OCI-LY3 (cell line): ENCODE results near the gene PPP1R14B.

ENCODE experiments used
- H2AFZ ChIP-seq: fragments of 200-600, 300-600 bp; shearing (Covaris generic); 2 replicates; pipeline ENCODE4 v1.6.0; 2014; ENCODE audit warnings: antibody characterized with exemption, low read depth, low read length
- H3K27ac ChIP-seq: fragments of 200-600, 300-600 bp; sonication (generic); 2 replicates; pipeline ENCODE4 v1.5.1; 2014; ENCODE audit warnings: mild to moderate bottlenecking, low read length, moderate library complexity, mixed read lengths
- H3K27me3 ChIP-seq: fragments of 200-600, 300-600 bp; sonication (generic); 2 replicates; pipeline ENCODE4 v1.6.1; 2014; ENCODE audit warnings: low read depth, low read length, mixed read lengths
- H3K36me3 ChIP-seq: fragments of 200-600, 300-600 bp; sonication (generic); replicated peaks from 2 replicates; pipeline ENCODE3; 2014; ENCODE audit warnings: low read depth, low read length, mixed read lengths
- H3K4me1 ChIP-seq: fragments of 300-600, 200-600 bp; sonication (generic); 2 replicates; pipeline ENCODE4 v1.6.1; 2014; ENCODE audit warnings: low read length, mixed read lengths
- H3K4me2 ChIP-seq: fragments of 200-600, 300-600 bp; sonication (generic); 2 replicates; pipeline ENCODE4 v1.6.1; 2014; ENCODE audit warnings: low read length, mixed read lengths
- H3K4me3 ChIP-seq: fragments of 300-600, 200-600 bp; sonication (generic); 2 replicates; pipeline ENCODE4 v1.5.1; 2014; ENCODE audit warnings: antibody characterized with exemption, mild to moderate bottlenecking, low read length, moderate library complexity
- H3K79me2 ChIP-seq: fragments of 300-600, 200-600 bp; shearing (Covaris generic); 2 replicates; pipeline ENCODE4 v1.6.1; 2014; ENCODE audit warnings: mild to moderate bottlenecking, low read length, mixed read lengths
- H3K9ac ChIP-seq: fragments of 300-600, 200-600 bp; shearing (Covaris generic); 2 replicates; pipeline ENCODE4 v1.6.0; 2014; ENCODE audit warnings: mild to moderate bottlenecking, low read length, moderate library complexity
- H3K9me3 ChIP-seq: fragments of 200-600, 300-600 bp; shearing (Covaris generic); 2 replicates; pipeline ENCODE4 v1.6.1; 2014; ENCODE audit warnings: low read length, mixed read lengths; ENCODE audit not compliant: insufficient read depth
- H4K20me1 ChIP-seq: fragments of 200-600, 300-600 bp; sonication (generic); 2 replicates; pipeline ENCODE4 v1.6.1; 2016; ENCODE audit warnings: low read length, mixed read lengths; ENCODE audit not compliant: insufficient read depth
- EZH2phosphoT487 ChIP-seq: fragments of 200-600 bp; shearing (Covaris generic); IDR thresholded peaks from 2 replicates; pipeline ENCODE4 v1.6.1; 2018; ENCODE audit warnings: antibody characterized with exemption, mixed run types, low read depth
- TF ChIP-seq, protein P1 (sequence below): fragments of 200-600, 300-600 bp; sonication (generic); IDR thresholded peaks from 2 replicates; pipeline ENCODE4 v1.5.1; 2014; ENCODE audit warnings: antibody characterized with exemption, low read length, low read depth

The PPP1R14B gene

DNA sequence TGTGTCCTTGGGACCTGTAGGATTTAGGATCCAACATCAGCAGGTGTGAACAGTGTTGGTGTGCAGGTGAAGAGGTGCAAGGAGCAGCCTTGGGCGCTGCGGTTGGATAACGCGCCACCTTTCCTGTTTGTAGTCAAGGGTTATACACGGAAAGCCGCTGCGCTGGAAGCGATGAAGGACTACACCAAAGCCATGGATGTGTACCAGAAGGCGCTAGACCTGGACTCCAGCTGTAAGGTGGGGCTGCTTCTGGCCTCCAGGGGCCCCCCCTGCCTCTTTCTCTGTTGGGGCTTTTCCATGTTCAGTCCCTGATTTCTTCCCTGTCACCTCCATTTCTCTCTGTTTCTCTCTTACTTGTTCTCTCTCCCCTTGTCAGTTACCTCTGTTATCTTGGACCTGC lies 43.8 kb downstream of the PPP1R14B start:
- TF ChIP-seq, protein P1, sequence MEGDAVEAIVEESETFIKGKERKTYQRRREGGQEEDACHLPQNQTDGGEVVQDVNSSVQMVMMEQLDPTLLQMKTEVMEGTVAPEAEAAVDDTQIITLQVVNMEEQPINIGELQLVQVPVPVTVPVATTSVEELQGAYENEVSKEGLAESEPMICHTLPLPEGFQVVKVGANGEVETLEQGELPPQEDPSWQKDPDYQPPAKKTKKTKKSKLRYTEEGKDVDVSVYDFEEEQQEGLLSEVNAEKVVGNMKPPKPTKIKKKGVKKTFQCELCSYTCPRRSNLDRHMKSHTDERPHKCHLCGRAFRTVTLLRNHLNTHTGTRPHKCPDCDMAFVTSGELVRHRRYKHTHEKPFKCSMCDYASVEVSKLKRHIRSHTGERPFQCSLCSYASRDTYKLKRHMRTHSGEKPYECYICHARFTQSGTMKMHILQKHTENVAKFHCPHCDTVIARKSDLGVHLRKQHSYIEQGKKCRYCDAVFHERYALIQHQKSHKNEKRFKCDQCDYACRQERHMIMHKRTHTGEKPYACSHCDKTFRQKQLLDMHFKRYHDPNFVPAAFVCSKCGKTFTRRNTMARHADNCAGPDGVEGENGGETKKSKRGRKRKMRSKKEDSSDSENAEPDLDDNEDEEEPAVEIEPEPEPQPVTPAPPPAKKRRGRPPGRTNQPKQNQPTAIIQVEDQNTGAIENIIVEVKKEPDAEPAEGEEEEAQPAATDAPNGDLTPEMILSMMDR, result no peak
- no peak for TF ChIP-seq EZH2phosphoT487
- Histone ChIP-seq H3K9ac (no peak overlapping the region), H3K4me2 (no peak overlapping the region), H3K4me1 (peaks cover 42% of the 10 kb centered on the region), H2AFZ (no peak overlapping the region), H3K9me3 (no peaks in the 10 kb centered on the region), H3K27ac (no peak overlapping the region), H3K79me2 (peaks cover 27% of the 10 kb centered on the region), H3K4me3 (no peak overlapping the region), H3K36me3 (peaks cover 50% of the 10 kb centered on the region), H3K27me3 (no peaks in the 10 kb centered on the region), H4K20me1 (no peaks in the 10 kb centered on the region; the same call in 1 of the 2 replicates)

DNA sequence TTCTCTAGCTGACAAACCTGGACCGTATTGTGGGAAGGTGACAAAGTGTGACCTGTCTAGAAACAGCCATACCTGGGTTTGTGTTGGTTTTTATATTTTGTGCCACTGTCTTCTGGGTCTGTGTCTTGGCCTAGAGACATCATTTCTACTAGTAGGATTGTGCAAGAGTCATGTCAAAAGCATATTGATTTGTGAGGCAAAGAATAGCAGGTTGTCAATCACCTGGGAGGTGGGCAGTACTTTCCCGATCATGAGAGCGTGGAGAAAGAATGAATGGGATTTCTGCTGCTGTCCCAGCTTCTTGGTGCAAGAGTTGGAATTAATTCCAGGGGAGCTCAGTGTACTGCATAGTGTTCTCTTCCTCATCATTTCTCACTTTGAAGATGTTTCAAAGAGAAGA lies 45.2 kb downstream of the PPP1R14B start:
- Histone ChIP-seq H3K9me3 (no peaks in the 10 kb centered on the region), H4K20me1 (no peaks in the 10 kb centered on the region; the same call in 1 of the 2 replicates), H3K4me1 (peaks cover 27% of the 10 kb centered on the region), H3K79me2 (peaks cover 17% of the 10 kb centered on the region), H3K27me3 (no peaks in the 10 kb centered on the region), H3K9ac (no peak overlapping the region), H3K36me3 (peaks cover 59% of the 10 kb centered on the region), H3K27ac (no peak overlapping the region), H2AFZ (no peak overlapping the region), H3K4me2 (no peak overlapping the region), H3K4me3 (no peak overlapping the region)
- no peak for TF ChIP-seq EZH2phosphoT487
- TF ChIP-seq, protein P1, result no peak

DNA sequence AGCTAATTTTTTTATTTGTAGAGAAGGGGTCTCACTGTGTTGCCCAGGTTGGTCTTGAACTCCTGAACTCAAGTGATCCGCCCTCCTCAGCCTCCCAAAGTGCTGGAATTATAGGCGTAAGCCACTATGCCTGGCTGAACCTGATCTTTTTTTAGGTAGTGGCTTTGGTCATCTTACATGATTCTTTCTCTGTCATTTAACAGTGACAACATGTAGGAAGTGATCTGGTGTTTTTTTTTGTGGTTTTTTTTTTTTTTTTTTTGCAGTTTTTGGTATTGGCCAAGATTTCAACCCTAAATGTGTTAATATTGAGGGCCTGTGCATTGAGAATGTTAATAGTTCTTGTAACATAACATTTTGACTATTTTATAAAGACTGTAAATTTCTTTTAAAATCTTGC lies 48.2 kb downstream of the PPP1R14B start:
- Histone ChIP-seq H2AFZ (no peak overlapping the region), H3K4me2 (no peak overlapping the region), H3K79me2 (peaks cover 9% of the 10 kb centered on the region), H3K9me3 (no peaks in the 10 kb centered on the region), H3K4me1 (no peaks in the 10 kb centered on the region), H3K36me3 (peaks cover 73% of the 10 kb centered on the region), H3K4me3 (no peak overlapping the region), H4K20me1 (no peaks in the 10 kb centered on the region; the same call in 1 of the 2 replicates), H3K27me3 (no peaks in the 10 kb centered on the region), H3K9ac (no peak overlapping the region), H3K27ac (no peak overlapping the region)
- TF ChIP-seq, protein P1, result no peak
- TF ChIP-seq EZH2phosphoT487, result no peak

DNA sequence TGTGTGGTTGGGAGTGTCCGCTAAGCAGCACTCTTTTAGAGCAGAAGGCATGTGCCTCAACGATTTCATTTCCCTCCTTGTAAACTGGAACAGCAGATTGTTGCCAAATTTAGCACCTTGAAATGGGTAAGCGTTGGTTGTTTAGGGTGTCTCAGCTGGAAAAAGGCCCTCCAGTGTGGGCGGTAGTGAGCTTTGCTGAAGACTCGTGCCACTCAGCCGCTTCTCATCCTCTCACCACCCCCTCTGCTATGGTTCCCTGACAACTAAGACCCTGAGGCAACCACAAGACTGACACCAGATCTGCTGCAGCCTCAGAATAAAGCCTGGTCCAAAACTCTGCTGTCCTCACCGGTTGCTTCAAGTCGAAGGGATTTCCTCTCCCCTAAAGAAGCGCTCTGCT lies 50.1 kb downstream of the PPP1R14B start:
- Histone ChIP-seq H3K27ac (no peak overlapping the region), H3K4me1 (no peaks in the 10 kb centered on the region), H3K79me2 (peaks cover 9% of the 10 kb centered on the region), H2AFZ (no peak overlapping the region), H3K4me2 (no peak overlapping the region), H3K9me3 (no peaks in the 10 kb centered on the region), H3K9ac (no peak overlapping the region), H3K36me3 (peaks cover 74% of the 10 kb centered on the region), H3K27me3 (no peaks in the 10 kb centered on the region), H3K4me3 (no peak overlapping the region), H4K20me1 (peaks cover 6% of the 10 kb centered on the region; the same call in 1 of the 2 replicates)
- TF ChIP-seq EZH2phosphoT487, result no peak
- TF ChIP-seq, protein P1, result no peak
